K562 (cell line): ENCODE data around the gene ELOF1. TPM values are rescaled to one million over a fixed set of nuclear protein-coding genes. Genes with fewer than 3 reads are reported as not detected.

ENCODE experiments used
- ATF1 ChIP-seq, 2 experiments: fragments of 450-650 bp in 1 of 2; IDR thresholded peaks; 2 replicates each; pipeline ENCODE4 v1.6.1; 2016; ENCODE audit warnings: missing compliant biosample characterization in 1 of 2, missing genetic modification characterization in 1 of 2
- HDAC2 ChIP-seq: fragments of 450-650 bp; IDR thresholded peaks from 2 replicates; pipeline ENCODE4 v1.6.1; 2016; ENCODE audit warnings: mild to moderate bottlenecking
- HDAC3 ChIP-seq: fragments of 450-650 bp; IDR thresholded peaks from 2 replicates; pipeline ENCODE4 v1.6.1; 2018; ENCODE audit warnings: borderline replicate concordance, mild to moderate bottlenecking, moderate library complexity; ENCODE audit not compliant: partially characterized antibody
- HNRNPLL ChIP-seq: fragments of 200-400 bp; formaldehyde crosslinking; IDR thresholded peaks from 2 replicates; pipeline ENCODE4 v1.6.1; 2017; ENCODE audit warnings: low read length, low read depth, mild to moderate bottlenecking; ENCODE audit not compliant: poor library complexity, severe bottlenecking
- IFI16 ChIP-seq: fragments of 250-450 bp; sonication (Bioruptor Pico); IDR thresholded peaks from 2 replicates; pipeline ENCODE4 v2.1.2; 2022; ENCODE audit warnings: mild to moderate bottlenecking, inconsistent platforms
- KAT7 ChIP-seq: sonication (generic); formaldehyde crosslinking; IDR thresholded peaks from 2 replicates; pipeline ENCODE4 v1.8.0; 2022; ENCODE audit warnings: missing genetic modification reagents, mild to moderate bottlenecking, borderline replicate concordance
- KLF10 ChIP-seq: fragments of 250-450 bp; sonication (Bioruptor Pico); IDR thresholded peaks from 2 replicates; pipeline ENCODE4 v1.6.1; 2021; ENCODE audit warnings: matching md5 sums
- MTA3 ChIP-seq: fragments of 450-650 bp; formaldehyde crosslinking; IDR thresholded peaks from 2 replicates; pipeline ENCODE4 v1.6.1; 2017; ENCODE audit warnings: mild to moderate bottlenecking, borderline replicate concordance
- NBN ChIP-seq: fragments of 450-650 bp; IDR thresholded peaks from 2 replicates; pipeline ENCODE4 v1.6.1; 2016; ENCODE audit warnings: low read depth, mild to moderate bottlenecking
- NFIC ChIP-seq: fragments of 450-650 bp; IDR thresholded peaks from 2 replicates; pipeline ENCODE4 v1.6.1; 2017; ENCODE audit warnings: mild to moderate bottlenecking, inconsistent platforms
- PML ChIP-seq: IDR thresholded peaks from 2 replicates; pipeline ENCODE4 v1.6.1; 2012; ENCODE audit warnings: low read length, inconsistent platforms
- POLR3G ChIP-seq: IDR thresholded peaks from 2 replicates; pipeline ENCODE4 v1.6.1; 2011; ENCODE audit not compliant: insufficient read length, insufficient replicate concordance; ENCODE audit errors: extremely low read depth
- RFX1 ChIP-seq: fragments of 450-650 bp; IDR thresholded peaks from 2 replicates; pipeline ENCODE4 v1.6.1; 2016; ENCODE audit warnings: mild to moderate bottlenecking, moderate library complexity
- SIN3A ChIP-seq, 2 experiments: fragments of 150-350 bp in 1 of 2; IDR thresholded peaks; 2 replicates each; pipeline ENCODE4 v1.6.1; 2011 to 2016; ENCODE audit warnings: borderline replicate concordance in 2 of 2, low read depth in 2 of 2, low read length in 2 of 2, mild to moderate bottlenecking in 2 of 2, moderate library complexity in 2 of 2; ENCODE audit not compliant: control insufficient read depth in 1 of 2
- ZNF354B ChIP-seq: fragments of 250-450 bp; sonication (Bioruptor Pico); IDR thresholded peaks from 2 replicates; pipeline ENCODE4 v1.4.0; 2020
- ZNF668 ChIP-seq: fragments of 250-450 bp; sonication (Bioruptor Pico); IDR thresholded peaks from 2 replicates; pipeline ENCODE4 v1.8.0; 2022; ENCODE audit warnings: mild to moderate bottlenecking, inconsistent platforms
- ZSCAN32 ChIP-seq: fragments of 450-650 bp; formaldehyde crosslinking; IDR thresholded peaks from 2 replicates; pipeline ENCODE4 v1.4.0; 2020; ENCODE audit warnings: mild to moderate bottlenecking, moderate library complexity
- polyA plus RNA-seq, 8 experiments: library from polyadenylated mRNA; depleted of rRNA in 4 of 8; stranded (reverse) in 5 of 8; unstranded in 3 of 8; fragments of >200 nt; fragmentation: Nextera tagmentation in 2 of 8; fragmentation: Illumina TruSeq in 1 of 8; extraction: Ambion mirVana in 2 of 8; extraction: Trizol in 1 of 8; gene quantifications; 2 replicates each; pipeline versions ENCODE4 v1.2.1 to v1.2.3, GENCODE V29; 2011 to 2014; ENCODE audit warnings: inconsistent platforms in 1 of 8, missing spikeins in 1 of 8
- total RNA-seq, 7 experiments: library from RNA; depleted of rRNA in 6 of 7; stranded (reverse); fragments of >200 nt in 6 of 7; fragmentation: Illumina TruSeq in 2 of 7; extraction: Trizol in 2 of 7; gene quantifications; 2 replicates each; pipeline versions ENCODE4 v1.2.1 to v1.2.3, GENCODE V29; 2011 to 2021; ENCODE audit warnings: low replicate concordance in 1 of 7
- TF ChIP-seq, protein P1 (sequence below): fragments of 450-650 bp; formaldehyde crosslinking; IDR thresholded peaks from 2 replicates; pipeline ENCODE4 v1.4.0; 2022; ENCODE audit warnings: missing genetic modification characterization
- TF ChIP-seq, protein P2 (sequence below): fragments of 250-450 bp; sonication (Bioruptor Pico); IDR thresholded peaks from 2 replicates; pipeline ENCODE4 v1.8.0; 2021; ENCODE audit warnings: moderate library complexity, mild to moderate bottlenecking, inconsistent platforms
- TF ChIP-seq, protein P3 (sequence below), 2 experiments: IDR thresholded peaks in 1 of 2; conservative IDR thresholded peaks in 1 of 2; 2 replicates each; pipeline ENCODE4 v1.6.1; 2016; ENCODE audit warnings: low read depth in 2 of 2, mild to moderate bottlenecking in 1 of 2, missing compliant biosample characterization in 1 of 2, missing genetic modification characterization in 1 of 2, moderate library complexity in 1 of 2
- TF ChIP-seq, protein P4 (sequence below): IDR thresholded peaks from 2 replicates; pipeline ENCODE4 v1.6.1; 2016; ENCODE audit warnings: missing genetic modification characterization, missing compliant biosample characterization

ELOF1 gene
- total and polyA plus RNA-seq, 9 of the 15 experiments (the other 6 are each of a cell fraction or from before 2014, with no cell fraction given), result 16.7 to 147 (median 74.2) TPM

DNA sequence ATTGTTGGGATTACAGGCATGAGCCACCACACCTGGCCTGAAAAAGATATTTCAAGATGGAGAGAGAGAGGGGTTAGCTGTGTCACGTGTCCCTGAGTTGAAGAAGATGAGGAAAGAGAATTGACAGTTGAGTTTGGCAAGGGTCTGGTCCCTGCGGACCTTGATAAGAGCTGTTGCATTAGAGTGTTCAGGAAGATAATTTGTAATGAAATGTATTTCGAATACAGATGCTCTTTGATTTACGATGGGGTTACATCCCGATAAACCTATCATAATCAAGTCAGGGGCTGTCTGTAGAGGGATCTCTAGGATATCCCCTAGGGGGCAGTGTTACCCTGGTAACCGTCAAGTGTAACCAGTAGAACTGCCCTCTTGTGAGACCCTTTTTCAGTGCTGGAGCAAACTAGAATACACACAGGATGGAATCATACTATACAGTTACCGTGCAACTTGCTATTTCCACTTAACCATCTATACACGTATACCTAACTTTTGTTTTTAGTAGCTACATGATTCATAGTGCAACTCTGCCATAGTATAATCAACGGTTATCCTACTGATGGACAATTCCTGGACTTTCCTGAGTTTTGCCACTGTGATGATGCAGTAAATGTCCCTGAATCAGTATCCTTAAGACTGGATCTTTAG is 1.5 kb upstream of the ELOF1 start (continued):
- TF ChIP-seq ZNF668 (CRISPR knock-in tag) (no peak), POLR3G (no peak), HDAC3 (peak; percentile 85), ATF1 (CRISPR knock-in tag; IDR thresholded peaks at IDR 0.05) (no peak), ATF1 (tag; IDR thresholded peaks at IDR 0.05) (peak; percentile 57), NBN (peak; percentile 56; the same call in 1 of the 2 replicates), HNRNPLL (no peak), ZNF354B (CRISPR knock-in tag) (no peak), ZSCAN32 (CRISPR knock-in tag) (no peak), KAT7 (CRISPR knock-in tag) (no peak), NFIC (peak; percentile 92), SIN3A (IDR thresholded peaks at IDR 0.05; ENCODE audit: borderline replicate concordance in 2 of 2, control insufficient read depth in 1 of 2, low read depth in 2 of 2, low read length in 2 of 2) (no peak), RFX1 (peak; percentile 84), PML (peak; percentile 93), MTA3 (peak; percentile 82), KLF10 (CRISPR knock-in tag) (no peak), IFI16 (CRISPR knock-in tag) (no peak), HDAC2 (peak; percentile 89)
- TF ChIP-seq, protein P1, sequence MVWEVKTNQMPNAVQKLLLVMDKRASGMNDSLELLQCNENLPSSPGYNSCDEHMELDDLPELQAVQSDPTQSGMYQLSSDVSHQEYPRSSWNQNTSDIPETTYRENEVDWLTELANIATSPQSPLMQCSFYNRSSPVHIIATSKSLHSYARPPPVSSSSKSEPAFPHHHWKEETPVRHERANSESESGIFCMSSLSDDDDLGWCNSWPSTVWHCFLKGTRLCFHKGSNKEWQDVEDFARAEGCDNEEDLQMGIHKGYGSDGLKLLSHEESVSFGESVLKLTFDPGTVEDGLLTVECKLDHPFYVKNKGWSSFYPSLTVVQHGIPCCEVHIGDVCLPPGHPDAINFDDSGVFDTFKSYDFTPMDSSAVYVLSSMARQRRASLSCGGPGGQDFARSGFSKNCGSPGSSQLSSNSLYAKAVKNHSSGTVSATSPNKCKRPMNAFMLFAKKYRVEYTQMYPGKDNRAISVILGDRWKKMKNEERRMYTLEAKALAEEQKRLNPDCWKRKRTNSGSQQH (CRISPR knock-in tag), result no peak
- TF ChIP-seq, protein P2, sequence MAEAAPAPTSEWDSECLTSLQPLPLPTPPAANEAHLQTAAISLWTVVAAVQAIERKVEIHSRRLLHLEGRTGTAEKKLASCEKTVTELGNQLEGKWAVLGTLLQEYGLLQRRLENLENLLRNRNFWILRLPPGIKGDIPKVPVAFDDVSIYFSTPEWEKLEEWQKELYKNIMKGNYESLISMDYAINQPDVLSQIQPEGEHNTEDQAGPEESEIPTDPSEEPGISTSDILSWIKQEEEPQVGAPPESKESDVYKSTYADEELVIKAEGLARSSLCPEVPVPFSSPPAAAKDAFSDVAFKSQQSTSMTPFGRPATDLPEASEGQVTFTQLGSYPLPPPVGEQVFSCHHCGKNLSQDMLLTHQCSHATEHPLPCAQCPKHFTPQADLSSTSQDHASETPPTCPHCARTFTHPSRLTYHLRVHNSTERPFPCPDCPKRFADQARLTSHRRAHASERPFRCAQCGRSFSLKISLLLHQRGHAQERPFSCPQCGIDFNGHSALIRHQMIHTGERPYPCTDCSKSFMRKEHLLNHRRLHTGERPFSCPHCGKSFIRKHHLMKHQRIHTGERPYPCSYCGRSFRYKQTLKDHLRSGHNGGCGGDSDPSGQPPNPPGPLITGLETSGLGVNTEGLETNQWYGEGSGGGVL, result no peak
- TF ChIP-seq, protein P3, sequence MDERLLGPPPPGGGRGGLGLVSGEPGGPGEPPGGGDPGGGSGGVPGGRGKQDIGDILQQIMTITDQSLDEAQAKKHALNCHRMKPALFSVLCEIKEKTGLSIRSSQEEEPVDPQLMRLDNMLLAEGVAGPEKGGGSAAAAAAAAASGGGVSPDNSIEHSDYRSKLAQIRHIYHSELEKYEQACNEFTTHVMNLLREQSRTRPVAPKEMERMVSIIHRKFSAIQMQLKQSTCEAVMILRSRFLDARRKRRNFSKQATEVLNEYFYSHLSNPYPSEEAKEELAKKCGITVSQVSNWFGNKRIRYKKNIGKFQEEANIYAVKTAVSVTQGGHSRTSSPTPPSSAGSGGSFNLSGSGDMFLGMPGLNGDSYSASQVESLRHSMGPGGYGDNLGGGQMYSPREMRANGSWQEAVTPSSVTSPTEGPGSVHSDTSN (CRISPR knock-in tag; IDR thresholded peaks at IDR 0.05; ENCODE audit: low read depth), result no peak
- TF ChIP-seq, protein P3 (tag; conservative IDR thresholded peaks at IDR 0.05; ENCODE audit: low read depth), result peak; percentile 94
- TF ChIP-seq, protein P4, sequence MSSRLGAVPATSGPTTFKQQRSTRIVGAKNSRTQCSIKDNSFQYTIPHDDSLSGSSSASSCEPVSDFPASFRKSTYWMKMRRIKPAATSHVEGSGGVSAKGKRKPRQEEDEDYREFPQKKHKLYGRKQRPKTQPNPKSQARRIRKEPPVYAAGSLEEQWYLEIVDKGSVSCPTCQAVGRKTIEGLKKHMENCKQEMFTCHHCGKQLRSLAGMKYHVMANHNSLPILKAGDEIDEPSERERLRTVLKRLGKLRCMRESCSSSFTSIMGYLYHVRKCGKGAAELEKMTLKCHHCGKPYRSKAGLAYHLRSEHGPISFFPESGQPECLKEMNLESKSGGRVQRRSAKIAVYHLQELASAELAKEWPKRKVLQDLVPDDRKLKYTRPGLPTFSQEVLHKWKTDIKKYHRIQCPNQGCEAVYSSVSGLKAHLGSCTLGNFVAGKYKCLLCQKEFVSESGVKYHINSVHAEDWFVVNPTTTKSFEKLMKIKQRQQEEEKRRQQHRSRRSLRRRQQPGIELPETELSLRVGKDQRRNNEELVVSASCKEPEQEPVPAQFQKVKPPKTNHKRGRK, result no peak
